Measurements from ENCODE around the gene TM2D1. TPM values are rescaled to one million over a fixed set of nuclear protein-coding genes. Genes with fewer than 3 reads are reported as not detected.

TM2D1 gene
- total and polyA plus RNA-seq, 10 of the 15 experiments (the other 5 are each of a cell fraction or from before 2014, with no cell fraction given) = 21.0 to 46.6 (median 36.7) TPM

DNA sequence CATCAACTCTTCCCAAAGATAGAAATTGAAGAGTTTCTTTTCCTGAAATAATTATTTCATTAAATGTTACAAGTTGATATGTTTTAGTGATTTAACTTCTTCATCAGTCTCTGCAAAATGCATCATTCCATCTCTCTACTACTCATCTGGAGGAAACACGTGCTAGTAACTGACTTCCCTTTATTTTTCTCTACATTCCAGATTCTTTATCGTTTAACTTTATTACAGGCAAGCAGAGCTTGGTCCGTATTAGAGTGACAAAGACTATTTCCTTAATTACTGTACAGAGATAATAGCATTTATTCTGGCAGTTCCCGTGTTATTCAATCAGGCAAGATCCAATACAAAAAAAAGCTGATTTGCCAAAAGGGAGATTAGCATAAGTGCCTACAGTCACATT lies 88.6 kb downstream of the TM2D1 start:
- Histone ChIP-seq H3K27ac (ENCODE audit: control insufficient read depth, insufficient read depth) (no peak overlapping the region), H3K4me3 (no peak overlapping the region), H3K4me1 (ENCODE audit: control insufficient read depth, insufficient read depth, low read length) (0 out of 2 replicates have a peak, but pooled peaks cover 4% of the 10 kb centered on the region), H3K4me2 (ENCODE audit: control insufficient read depth, insufficient read depth) (no peak overlapping the region), H2AFZ (ENCODE audit: control insufficient read depth, low read depth, low read length) (no peak overlapping the region), H3K9ac (ENCODE audit: control insufficient read depth, insufficient read depth, low read length) (no peak overlapping the region), H3K27me3 (replicated peaks in 1 of 2; ENCODE audit: control insufficient read depth in 2 of 2, insufficient read depth in 2 of 2, low read length in 1 of 2) (no peaks in the 10 kb centered on the region; a peak in 1 of 4 replicates), H4K20me1 (ENCODE audit: control insufficient read depth, insufficient read depth) (no peaks in the 10 kb centered on the region), H3K36me3 (ENCODE audit: control insufficient read depth in 2 of 2, insufficient read depth in 2 of 2, low read length in 1 of 2) (no peaks in the 10 kb centered on the region), H3K9me3 (replicated peaks; ENCODE audit: control insufficient read depth, insufficient read depth, low read length) (no peaks in the 10 kb centered on the region), H3K79me2 (ENCODE audit: control insufficient read depth, insufficient read depth, low read length) (no peaks in the 10 kb centered on the region)
- SMC1A ChIA-PET (ENCODE audit: uncharacterized antibody, unreplicated experiment) = interaction anchor here (0.5 to 0.6 kb wide), 2 partner anchors 16 to 788 kb away, joined by 3 read pairs; no protein-coding TSS in a partner anchor
- 17% methylated on average over 4 of the region's 4 CpGs for WGBS (ENCODE audit: insufficient coverage, insufficient replicate concordance, low lambda C conversion rate, missing lambda C conversion rate)
- CTCF ChIA-PET = no interaction called here
- RAD21 ChIA-PET (ENCODE audit: unreplicated experiment) = no interaction called here
- no peak for ATAC-seq
- in situ Hi-C loops (cut with MboI) (no loop called here), intact Hi-C loops (cut with micrococcal nuclease; ENCODE audit: unreplicated experiment) (no loop called here)
- no peak for FAIRE-seq
- TF ChIP-seq POLR2AphosphoS5 (IDR thresholded peaks at IDR 0.05; ENCODE audit: low read length) (no peak), SIX5 (IDR thresholded peaks at IDR 0.05; ENCODE audit: low read depth, low read length, severe bottlenecking) (no peak), ZSCAN29 (IDR thresholded peaks at IDR 0.05) (no peak), TCF7 (IDR thresholded peaks at IDR 0.05; ENCODE audit: borderline replicate concordance) (no peak), BCL11A (IDR thresholded peaks at IDR 0.05; ENCODE audit: low read depth, low read length) (no peak)
- TF ChIP-seq, protein P1, sequence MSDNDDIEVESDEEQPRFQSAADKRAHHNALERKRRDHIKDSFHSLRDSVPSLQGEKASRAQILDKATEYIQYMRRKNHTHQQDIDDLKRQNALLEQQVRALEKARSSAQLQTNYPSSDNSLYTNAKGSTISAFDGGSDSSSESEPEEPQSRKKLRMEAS (IDR thresholded peaks at IDR 0.05; ENCODE audit: low read depth, low read length) = no peak
- BruUV-seq (replicated peaks) = no TSS peak
- POLR2A ChIA-PET = no interaction called here
- no peak for DNase-seq (ENCODE audit: low read depth, low spot score)

DNA sequence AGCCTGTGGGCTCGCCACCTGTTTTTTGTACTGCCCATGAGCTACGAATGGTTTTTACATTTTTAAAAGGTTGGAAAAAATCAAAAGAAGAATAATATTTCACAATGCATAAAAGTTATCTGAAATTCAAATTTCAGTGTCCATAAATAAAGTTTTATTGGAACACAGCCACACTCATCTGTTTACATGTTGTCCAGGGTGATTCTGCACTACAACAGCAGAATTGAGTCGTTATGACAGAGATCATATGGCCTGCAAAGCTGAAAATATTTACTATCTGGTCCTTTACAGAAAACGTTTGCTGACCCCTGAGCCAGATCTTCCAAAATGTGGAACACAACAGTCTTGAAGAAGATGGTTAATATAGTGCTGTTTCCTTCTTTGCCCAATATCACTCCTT lies 89.4 kb downstream of the TM2D1 start:
- H3K4me3 ChIP-seq = no peak overlapping the region
- BruUV-seq (replicated peaks) = no TSS peak
- no peak overlapping the region for H3K4me2 ChIP-seq (ENCODE audit: control insufficient read depth, insufficient read depth)
- in situ Hi-C loops (cut with MboI) (no loop called here), intact Hi-C loops (cut with micrococcal nuclease; ENCODE audit: unreplicated experiment) (no loop called here)
- 33% methylated on average over 4 of the region's 4 CpGs for WGBS (ENCODE audit: insufficient coverage, insufficient replicate concordance, low lambda C conversion rate, missing lambda C conversion rate)
- H3K9me3 ChIP-seq (replicated peaks; ENCODE audit: control insufficient read depth, insufficient read depth, low read length) = no peaks in the 10 kb centered on the region
- ChIA-PET CTCF (no interaction called here), RAD21 (ENCODE audit: unreplicated experiment) (no interaction called here), POLR2A (no interaction called here), SMC1A (ENCODE audit: uncharacterized antibody, unreplicated experiment) (no interaction called here)
- no peak for TF ChIP-seq GABPA (IDR thresholded peaks at IDR 0.05; ENCODE audit: low read depth)
- TF ChIP-seq SIX5 (IDR thresholded peaks at IDR 0.05; ENCODE audit: low read depth, low read length, severe bottlenecking) = no peak
- TF ChIP-seq STAT3 (IDR thresholded peaks at IDR 0.05; ENCODE audit: low read depth, low read length) = no peak
- TF ChIP-seq, protein P2, sequence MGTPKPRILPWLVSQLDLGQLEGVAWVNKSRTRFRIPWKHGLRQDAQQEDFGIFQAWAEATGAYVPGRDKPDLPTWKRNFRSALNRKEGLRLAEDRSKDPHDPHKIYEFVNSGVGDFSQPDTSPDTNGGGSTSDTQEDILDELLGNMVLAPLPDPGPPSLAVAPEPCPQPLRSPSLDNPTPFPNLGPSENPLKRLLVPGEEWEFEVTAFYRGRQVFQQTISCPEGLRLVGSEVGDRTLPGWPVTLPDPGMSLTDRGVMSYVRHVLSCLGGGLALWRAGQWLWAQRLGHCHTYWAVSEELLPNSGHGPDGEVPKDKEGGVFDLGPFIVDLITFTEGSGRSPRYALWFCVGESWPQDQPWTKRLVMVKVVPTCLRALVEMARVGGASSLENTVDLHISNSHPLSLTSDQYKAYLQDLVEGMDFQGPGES (IDR thresholded peaks at IDR 0.05) = no peak
- TF ChIP-seq NR2C2 (IDR thresholded peaks at IDR 0.05; ENCODE audit: borderline replicate concordance, control insufficient read depth, insufficient read length, low read depth) = no peak
- no peak for TF ChIP-seq YY1 (IDR thresholded peaks at IDR 0.05; ENCODE audit: low read depth, low read length)
- TF ChIP-seq, protein P3, sequence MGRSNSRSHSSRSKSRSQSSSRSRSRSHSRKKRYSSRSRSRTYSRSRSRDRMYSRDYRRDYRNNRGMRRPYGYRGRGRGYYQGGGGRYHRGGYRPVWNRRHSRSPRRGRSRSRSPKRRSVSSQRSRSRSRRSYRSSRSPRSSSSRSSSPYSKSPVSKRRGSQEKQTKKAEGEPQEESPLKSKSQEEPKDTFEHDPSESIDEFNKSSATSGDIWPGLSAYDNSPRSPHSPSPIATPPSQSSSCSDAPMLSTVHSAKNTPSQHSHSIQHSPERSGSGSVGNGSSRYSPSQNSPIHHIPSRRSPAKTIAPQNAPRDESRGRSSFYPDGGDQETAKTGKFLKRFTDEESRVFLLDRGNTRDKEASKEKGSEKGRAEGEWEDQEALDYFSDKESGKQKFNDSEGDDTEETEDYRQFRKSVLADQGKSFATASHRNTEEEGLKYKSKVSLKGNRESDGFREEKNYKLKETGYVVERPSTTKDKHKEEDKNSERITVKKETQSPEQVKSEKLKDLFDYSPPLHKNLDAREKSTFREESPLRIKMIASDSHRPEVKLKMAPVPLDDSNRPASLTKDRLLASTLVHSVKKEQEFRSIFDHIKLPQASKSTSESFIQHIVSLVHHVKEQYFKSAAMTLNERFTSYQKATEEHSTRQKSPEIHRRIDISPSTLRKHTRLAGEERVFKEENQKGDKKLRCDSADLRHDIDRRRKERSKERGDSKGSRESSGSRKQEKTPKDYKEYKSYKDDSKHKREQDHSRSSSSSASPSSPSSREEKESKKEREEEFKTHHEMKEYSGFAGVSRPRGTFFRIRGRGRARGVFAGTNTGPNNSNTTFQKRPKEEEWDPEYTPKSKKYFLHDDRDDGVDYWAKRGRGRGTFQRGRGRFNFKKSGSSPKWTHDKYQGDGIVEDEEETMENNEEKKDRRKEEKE (IDR thresholded peaks at IDR 0.05) = no peak
- TF ChIP-seq RCOR1 (conservative IDR thresholded peaks at IDR 0.05; ENCODE audit: low read depth, low read length) = no peak
- no peak for TF ChIP-seq RB1 (IDR thresholded peaks at IDR 0.05; ENCODE audit: borderline replicate concordance)
- no peak overlapping the region for H2AFZ ChIP-seq (ENCODE audit: control insufficient read depth, low read depth, low read length)
- no peak overlapping the region for H3K9ac ChIP-seq (ENCODE audit: control insufficient read depth, insufficient read depth, low read length)
- H3K36me3 ChIP-seq (ENCODE audit: control insufficient read depth in 2 of 2, insufficient read depth in 2 of 2, low read length in 1 of 2) = no peaks in the 10 kb centered on the region
- no peaks in the 10 kb centered on the region for H4K20me1 ChIP-seq (ENCODE audit: control insufficient read depth, insufficient read depth)
- no peaks in the 10 kb centered on the region for H3K79me2 ChIP-seq (ENCODE audit: control insufficient read depth, insufficient read depth, low read length)
- no peaks in the 10 kb centered on the region for H3K4me1 ChIP-seq (ENCODE audit: control insufficient read depth, insufficient read depth, low read length)
- FAIRE-seq = no peak
- H3K27ac ChIP-seq (ENCODE audit: control insufficient read depth, insufficient read depth) = no peak overlapping the region
- ATAC-seq = no peak
- H3K27me3 ChIP-seq (replicated peaks in 1 of 2; ENCODE audit: control insufficient read depth in 2 of 2, insufficient read depth in 2 of 2, low read length in 1 of 2) = no peaks in the 10 kb centered on the region; a peak in 1 of 4 replicates
- DNase-seq (ENCODE audit: low read depth, low spot score) = no peak

Data from GM12878 (cell line).